HG03025 (cell line): ENCODE measurements around the gene FRS3.
"Not testable (repeated sequence)": the region's sequence is repeated elsewhere in the genome, so short reads cannot be mapped to it uniquely, and the experiment has no call there.

Source experiments
- ATAC-seq: cut with Tn5 transposase; IDR thresholded peaks from one replicate; pipeline ENCODE4 v1.9.1; 2021; ENCODE audit warnings: mild to moderate bottlenecking, moderate library complexity; ENCODE audit not compliant: unreplicated experiment, low FRiP score

FRS3 gene

DNA sequence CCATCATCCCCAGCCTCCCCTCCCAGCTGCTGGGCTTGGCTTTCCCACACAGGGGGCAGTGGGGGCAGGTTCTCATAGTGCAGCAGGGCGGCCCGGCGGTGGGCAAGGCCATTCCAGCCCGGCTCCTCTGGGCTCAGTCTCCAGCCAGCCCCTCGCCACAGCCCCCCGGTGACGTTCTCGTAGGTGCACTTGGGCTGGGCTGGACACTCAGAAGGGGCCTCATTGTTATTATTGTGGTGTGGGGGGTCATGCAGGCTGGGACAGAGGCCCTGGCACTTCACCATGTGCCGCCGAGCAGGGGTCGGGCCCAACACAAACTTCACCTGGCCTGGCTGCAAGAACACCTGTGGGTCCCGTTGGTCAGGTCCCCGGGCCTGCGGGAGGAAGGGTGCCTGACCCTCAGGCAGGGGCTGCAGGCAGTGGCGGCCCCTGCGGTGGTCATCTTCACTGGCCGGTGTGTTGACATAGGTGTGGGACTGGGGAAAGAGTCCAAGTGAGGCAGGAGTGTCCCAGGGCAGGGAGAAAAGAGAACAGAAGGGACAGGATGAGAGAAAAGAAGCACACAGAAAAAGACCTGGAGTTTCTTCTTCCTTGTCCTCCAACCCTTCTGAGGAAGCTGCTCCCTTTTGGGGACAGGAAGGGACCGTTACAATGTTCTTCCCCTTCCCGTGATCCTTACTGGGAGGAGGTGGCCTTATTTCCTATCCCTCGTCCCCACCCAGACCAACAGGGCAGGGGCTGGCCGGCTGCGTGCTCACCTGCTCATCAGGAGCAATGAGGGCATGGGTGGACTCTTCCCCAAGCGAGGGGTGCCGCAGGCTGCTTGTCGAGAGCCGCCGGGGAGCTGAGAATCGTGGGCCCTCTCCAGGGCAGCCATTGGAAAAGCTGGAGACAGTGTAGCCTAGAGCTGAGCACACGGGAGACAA lies 8.4 kb downstream of the FRS3 start:
- no peak for ATAC-seq

DNA sequence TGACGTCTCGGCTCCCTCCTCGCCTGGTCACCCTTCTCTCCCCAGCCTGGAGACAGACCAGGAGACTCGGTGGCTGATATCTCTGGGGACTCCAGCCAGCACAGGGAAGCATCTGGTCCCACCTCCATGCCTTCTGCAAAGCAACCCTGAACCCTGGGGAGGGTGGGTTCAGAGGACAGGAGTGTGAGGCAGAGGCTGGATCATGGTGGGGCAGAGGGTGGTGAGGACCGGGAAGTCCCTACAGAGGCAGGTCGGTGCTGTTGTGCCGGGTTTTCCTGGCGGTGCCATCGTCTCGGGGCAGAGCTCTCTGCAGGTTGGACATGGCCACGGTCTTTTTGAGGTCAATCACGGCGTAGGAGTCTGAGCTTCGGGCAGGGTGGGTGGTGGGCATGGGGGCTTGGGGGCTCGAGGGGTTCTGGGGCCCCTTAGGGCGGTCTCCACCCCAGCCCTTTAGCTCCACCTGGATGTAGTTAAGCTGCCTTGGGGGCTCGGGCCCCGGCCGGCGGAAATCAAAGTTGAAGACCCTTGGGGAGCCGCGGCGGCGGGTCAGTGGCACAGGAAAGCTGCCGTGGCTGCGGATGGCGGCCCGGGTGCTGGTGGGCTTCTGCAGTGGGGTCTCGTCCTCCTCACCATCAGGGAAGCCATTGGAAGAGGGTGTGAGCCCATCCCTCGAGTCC lies 9.2 kb downstream of the FRS3 start:
- ATAC-seq = no peak

DNA sequence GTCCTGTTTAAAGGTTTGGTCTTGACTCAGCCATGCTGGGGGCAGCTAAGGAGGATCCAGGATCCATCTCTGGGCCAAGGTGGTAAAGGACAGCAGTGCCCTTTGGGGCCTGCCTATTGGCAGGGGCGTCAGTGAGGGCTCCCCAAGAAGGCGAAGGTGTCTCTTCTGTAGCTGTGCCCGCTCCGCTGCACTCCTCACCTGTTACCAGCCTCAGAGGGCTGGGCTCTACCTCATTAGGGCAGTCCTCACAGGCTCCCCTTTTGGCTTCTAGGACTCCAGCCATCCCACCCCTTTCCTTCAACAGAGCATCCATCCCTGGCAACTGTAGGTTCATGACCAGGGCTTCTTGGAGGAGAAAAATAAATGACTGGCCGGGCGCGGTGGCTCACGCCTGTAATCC lies 10.3 kb downstream of the FRS3 start:
- ATAC-seq = no peak

DNA sequence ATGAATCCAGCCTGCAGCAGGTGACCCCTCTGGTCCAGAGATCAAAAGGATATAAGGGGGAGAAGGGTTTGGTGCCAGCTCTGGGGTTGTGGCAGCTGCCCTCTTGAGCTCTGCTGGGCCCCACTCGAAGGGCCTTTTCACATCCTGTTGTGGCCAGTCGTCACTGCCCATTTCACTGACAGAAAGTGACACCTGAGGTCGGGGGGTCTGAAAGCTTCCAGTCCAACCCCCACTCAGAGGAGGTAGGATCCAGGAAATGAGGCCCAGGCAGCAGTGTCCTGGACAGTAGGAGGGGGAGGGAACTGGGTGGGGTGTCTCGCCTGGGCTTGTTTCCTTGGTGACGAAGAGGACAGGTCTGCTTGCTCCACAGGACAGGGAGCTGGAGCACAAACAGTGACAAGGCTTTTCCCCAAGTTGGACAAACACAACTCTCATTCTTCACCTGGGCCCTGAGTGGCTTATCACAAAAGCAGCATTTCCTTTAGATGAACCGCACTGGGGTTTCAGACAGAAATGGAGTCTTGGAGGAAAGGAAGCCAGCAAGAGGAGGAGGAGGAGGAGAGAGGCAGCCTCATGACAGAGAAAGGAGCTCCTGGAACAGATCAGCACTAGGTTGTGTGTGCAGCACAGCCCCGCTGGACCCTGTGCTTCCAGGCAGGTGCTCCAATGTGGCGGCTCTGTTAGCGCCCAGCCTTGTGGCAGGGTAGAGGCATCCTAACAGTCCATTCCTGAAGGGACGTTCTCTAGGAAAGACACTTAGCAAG lies 11.0 kb downstream of the FRS3 start:
- no peak for ATAC-seq

DNA sequence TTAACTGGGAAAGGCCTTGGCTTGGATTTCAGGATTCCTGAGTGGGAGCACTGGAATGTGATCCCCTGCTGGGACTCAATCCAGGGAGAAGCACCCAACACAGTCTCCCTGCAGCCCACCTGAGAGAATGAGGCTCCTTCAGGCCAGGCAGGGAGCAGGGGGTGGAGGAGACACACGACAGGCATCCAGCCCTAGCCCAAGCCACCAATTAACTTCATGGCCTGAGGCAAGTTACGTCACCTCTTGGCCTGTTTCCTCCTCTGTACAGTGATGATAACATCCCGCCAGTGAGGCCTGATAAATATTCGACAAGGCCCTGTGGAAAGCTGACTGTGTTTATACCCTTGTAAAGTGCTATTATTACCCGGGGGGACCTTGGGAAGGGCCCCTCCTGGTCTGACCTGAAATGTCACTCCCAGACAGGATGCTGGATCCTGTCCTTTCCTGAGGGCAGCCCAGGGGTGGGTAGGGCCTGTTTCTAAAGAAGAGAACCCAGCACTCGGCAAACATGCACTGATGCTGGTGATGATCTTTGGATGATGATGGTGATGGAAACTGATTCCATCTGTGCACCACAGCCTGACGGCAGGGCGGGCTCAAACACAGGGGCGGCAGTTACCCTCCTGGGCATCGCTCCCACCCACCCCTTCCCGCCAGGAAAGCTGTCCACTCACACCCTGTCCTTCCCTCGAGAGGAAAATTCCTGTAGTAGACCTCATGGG lies 12.4 kb downstream of the FRS3 start:
- no peak for ATAC-seq

DNA sequence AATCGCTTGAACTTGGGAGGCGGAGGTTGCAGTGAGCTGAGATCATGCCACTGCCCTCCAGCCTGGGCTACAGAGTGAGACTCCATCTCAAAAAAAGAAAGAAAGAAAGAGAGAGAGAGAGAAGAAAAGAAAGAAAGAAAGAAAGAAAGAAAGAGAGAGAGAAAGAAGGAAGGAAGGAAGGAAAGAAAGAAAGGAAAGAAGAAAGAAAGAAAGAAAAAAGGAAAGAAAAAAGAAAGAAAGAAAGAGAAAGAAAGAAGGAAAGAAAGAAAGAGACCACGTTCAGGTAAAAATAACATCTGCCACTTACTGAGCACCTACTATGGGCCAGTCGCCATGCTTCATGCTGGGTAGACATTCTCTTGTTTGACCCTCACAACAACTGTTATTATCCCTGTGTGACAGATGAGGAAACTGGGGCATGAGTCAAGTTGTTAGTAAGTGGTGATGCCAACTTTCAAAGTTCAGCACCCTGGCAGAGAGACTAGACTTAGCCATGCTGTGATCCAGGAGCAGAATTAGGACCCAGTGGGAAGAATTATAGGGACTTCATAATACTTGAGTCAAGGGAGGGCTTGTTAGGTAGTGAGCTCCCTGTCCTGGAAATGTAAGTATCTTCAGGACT lies 13.5 kb downstream of the FRS3 start:
- ATAC-seq = not testable (repeated sequence)

DNA sequence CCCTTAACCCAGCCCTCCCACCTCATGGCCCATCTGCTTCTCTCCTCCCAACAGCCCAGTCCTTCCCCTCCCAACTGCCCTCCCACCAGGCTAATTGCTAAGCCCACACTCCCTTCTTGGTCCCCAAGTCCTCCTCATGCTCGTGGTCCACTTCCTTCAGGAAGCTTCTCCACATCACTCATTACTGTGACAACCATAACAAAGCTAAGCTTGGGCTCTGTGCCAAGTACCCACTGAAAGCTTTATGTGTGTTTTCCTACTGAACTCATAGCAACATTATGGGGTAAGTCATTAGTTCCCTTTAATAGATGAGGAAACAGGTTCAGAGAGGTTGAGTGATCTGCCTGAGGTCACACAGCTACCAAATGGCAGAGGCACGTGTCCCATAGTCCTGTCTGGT lies 16.2 kb downstream of the FRS3 start:
- no peak for ATAC-seq

DNA sequence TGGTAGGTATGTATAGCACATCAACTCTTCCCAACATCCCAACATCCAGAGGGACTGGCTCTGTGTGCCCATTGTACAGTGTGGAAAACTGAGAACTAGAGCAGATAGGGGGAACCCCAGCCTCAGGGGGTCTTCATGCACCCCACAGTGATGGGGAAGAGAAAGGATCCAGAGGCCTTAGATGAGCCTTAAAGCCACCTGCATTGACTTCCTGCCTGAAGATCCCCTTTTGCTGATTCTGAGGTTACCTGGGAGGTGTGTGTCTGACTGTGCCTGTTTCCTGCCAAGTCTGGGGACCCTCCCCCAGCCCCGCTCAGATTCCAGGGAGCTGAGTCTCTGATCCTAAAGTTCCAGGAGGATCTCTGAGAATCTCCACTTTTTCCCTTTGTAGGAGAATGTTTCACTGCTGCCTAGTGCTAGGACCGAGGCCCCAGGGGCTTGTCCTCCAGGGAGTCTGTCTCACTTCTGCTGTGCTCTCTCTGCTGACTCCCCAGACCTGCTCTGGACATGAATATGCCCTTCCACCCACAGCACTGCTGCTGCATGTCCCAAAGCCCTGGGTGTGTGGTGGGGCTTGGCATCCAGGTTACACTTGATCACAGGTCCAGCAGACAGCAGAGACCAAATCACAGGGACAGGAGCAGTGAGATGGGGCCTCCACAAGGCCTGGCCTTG lies 19.7 kb downstream of the FRS3 start:
- ATAC-seq = no peak

DNA sequence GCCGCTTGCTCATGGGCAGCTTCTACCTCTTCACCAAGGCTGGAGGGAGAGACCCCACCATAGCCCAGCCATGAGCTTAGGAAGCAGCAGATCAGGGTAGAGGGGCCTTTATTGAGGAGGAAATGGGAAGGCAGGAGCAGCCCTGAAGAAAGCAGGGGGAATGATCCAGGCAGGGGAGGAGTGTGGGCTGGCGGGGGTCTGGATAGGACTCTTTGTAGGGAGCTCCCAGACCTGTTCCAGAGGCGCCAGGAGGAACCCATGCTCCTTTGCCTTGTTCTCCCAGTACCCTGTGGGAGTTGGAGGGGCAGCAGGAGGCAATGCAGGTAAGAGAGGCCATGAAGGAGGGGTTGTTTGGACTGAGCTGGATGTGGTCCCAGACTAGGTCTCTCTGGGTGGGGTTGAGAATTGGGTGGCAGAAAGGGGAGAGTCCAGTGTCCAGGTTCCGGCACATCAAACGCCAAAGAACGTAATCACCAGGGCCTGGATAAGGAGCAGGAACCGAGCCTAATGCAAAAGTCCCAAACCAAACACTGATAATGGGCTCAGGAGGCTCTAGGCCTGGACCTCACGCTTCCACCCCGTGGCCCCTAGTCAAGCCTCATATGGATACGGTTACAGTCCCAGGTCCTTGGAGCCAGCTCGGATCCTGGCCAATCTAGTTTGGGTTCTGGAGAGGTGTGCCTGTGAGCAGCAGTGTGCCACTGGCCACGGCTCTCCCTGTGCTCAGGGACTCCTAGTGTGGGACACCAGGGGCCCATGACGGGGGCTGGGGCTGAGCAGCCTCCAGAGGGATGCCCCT lies 20.4 kb downstream of the FRS3 start:
- no peak for ATAC-seq

DNA sequence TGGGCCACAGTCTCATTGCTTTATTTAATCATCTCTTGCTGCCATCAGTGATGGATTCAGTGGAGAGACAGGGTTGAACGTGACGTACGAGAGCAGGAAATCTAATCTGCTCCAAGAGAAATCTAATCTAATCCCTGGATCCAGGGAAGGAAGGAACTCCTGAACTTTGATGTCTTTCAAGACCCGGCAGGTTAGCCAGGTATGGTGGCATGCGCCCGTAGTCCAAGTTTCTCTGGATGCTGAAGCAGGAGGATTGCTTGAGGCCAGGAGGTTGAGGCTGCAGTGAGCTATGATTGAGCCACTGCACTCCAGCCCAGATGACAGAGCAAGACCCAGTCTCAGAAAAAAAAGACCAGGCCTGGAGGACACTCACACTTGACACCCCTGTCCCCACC lies 21.1 kb downstream of the FRS3 start:
- ATAC-seq = no peak

DNA sequence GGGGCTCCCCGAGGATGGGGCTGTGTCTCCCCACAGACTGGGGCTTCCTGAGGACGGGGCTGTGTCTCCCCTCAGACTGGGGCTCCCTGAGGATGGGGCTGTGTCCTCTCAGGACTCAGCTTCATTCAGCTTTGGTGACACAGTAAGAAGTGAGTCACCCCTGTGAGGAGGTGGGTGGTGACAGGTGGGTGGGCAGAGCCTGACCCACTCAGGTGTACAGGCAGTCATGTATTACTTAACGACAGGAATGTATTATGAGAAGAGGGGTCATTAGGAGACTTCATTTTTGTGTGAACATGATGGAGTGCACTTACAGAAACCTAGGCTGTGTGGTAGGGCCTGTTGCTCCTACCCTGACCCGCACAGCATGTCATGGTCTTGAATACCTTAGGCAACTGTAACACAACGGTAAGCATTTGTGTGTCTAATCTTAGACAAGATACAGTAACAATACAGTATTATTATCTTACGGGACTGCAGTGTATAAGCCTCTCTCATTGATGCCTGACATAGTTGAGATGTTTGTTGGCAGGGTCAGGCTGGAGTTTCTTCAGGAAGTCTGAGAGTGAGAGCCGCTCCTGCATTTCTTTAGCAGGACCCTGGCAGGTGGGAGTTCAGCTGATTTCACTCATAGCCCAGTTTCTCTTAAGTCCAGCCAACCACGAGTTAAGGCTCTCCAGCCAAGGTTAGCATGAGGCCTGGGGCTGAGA lies 21.6 kb downstream of the FRS3 start:
- ATAC-seq = no peak

DNA sequence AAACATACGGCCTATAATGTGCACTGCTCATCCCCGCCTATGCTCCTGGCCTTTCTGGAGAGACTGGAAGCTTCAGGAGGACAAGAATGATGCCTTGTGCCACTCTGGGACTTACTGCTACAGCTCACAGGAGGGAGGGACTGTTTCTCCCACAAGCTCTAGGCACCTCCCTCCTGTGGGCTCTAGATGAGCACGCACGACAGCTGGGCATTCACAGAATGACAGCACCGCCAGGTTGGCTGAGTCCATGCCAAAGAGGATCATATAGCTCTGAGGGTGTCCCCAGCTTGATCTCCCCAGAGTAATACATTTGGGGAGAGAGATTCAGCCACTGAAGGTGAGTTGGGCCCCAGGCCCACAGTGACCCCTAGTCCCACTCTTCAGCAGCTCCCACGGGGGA lies 22.4 kb downstream of the FRS3 start:
- ATAC-seq = no peak

DNA sequence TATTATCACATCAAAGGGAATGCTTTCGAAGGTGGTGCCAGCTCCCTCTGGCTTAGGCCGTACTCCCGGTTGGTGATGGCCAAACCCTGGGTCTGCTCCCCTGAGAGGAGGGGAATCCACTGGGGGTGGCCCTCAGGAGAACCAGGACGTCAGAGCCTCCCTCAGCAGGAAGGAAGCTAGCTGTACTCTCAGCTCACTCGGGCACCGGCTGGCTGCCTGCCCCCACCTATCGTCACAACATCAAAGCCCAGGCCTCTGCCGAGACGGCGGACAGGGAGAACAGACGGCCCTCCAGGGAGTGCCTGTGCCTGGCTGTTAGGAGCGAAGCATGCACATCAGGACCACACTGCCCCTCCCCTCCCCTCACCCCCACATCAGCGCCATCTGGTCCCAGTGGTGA lies 23.3 kb downstream of the FRS3 start:
- ATAC-seq = no peak

DNA sequence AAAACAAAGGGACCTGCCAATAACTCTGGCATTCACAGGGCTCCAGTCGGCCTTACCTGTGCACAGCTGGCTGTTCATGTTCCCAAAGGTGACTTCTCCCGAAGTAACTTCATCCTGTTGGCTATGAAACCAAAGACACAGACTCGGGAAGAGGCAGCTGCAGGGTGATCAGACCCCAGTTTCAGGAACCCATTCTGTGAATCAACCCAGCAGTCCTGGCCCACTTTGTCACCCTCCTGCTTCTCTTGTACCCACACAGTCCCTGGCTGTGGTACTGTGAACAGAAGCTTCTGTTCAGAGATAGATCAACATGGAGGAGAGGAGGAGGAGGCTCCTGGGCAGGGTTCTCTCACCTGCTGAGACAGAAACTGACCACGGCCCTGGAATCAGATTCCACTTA lies 23.8 kb downstream of the FRS3 start:
- ATAC-seq = no peak

DNA sequence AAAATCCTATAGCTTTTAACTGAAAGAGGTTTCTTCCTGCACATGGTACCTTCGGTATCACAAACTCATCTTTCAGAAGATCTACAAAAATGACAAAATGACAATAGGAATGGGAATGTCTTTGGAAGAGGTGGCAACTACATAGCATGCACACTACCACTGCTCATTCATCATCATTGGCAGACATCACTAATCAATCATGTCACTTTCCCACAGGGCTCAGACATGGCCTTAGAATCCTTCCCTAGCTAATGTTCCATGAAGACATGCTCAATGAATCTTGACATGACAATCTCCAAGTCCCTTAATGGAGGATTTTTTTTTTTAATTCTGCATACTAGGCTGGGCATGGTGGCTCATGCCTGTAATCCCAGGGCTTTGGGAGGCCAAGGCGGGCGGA lies 29.3 kb downstream of the FRS3 start:
- no peak for ATAC-seq

DNA sequence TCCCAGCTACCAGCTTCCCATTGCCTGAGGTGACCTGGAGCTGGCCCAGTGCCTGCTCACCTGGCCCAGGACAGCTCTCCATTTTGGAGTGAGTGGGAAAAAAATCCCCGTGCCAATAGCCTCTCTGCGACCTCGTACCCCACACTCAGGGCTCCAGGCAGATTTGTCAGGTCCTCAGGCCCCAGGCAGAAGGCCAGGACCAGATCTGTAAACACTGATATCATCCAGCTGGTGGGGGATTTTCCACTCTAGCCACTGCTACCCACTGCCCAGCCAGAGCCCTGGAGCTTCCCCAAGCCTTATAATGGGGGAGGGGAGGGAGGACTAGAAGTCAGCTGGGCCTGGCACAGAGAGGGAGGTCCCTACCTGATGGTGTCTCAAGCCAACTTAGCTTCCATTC lies 31.2 kb downstream of the FRS3 start:
- no peak for ATAC-seq

DNA sequence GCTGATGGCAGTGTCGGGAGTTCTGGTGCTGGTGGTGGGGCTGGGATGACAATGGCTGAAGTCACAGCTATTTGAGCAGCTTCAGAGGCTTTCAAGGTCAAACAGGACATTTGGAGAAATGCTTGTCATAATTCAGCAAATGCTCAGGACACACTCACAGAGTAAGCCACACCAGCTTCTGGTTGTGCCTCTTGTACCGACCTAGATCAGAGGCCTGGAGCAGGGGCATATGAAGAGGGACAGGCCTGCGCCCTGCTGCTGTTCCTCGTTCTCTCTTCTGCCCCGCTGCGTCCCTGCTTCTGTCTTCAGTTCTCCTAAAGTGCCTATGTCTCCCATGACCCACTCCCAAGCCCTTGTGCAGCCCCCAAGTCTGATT lies 31.6 kb downstream of the FRS3 start:
- no peak for ATAC-seq
